Left colon (tissue), 2 donors: ENCODE data around the gene SOST. TPM values are rescaled to one million over a fixed set of nuclear protein-coding genes. Genes with fewer than 3 reads are reported as not detected.
"Not testable (repeated sequence)": the region's sequence is repeated elsewhere in the genome, so short reads cannot be mapped to it uniquely, and the experiment has no call there.

Experiments
- ATAC-seq: fragments of 200-7000 bp; cut with Tn5 transposase; one replicate; pipeline ENCODE4 v1.9.1; 2020; ENCODE audit warnings: mild to moderate bottlenecking, moderate library complexity
- DNase-seq, 2 donors: peaks; one replicate each; pipeline ENCODE4 v3.0.0-alpha.2; 2020
- intact Hi-C, 2 donors: fragments of 100-400 bp; cut with DNase I in 1 of 2; cut with micrococcal nuclease in 1 of 2; formaldehyde crosslinking; loops; one replicate each; pipeline versions ENCODE4 v1.11.2 to v1.14.0; 2022; cut with DNase I, micrococcal nuclease
- long read RNA-seq: library from polyadenylated mRNA; unstranded; transcript quantifications from one replicate; pipeline ENCODE4 v2.0.0, GENCODE V29; 2021
- total RNA-seq, 2 donors: library from RNA; stranded (reverse); fragmentation: NEBNext Ultra II Directional; extraction: Animal tissue kit (Norgen Biotek cat#: 25700); gene quantifications; one replicate each; pipeline ENCODE4 v1.2.1, GENCODE V29; 2021
- donor health status: DM: no; HTN: no; CAD: no.
- donor health status: DM: yes; HTN: yes; CAD: no.

SOST gene
- total RNA-seq = not detected
- long read RNA-seq = 0 reads

DNA sequence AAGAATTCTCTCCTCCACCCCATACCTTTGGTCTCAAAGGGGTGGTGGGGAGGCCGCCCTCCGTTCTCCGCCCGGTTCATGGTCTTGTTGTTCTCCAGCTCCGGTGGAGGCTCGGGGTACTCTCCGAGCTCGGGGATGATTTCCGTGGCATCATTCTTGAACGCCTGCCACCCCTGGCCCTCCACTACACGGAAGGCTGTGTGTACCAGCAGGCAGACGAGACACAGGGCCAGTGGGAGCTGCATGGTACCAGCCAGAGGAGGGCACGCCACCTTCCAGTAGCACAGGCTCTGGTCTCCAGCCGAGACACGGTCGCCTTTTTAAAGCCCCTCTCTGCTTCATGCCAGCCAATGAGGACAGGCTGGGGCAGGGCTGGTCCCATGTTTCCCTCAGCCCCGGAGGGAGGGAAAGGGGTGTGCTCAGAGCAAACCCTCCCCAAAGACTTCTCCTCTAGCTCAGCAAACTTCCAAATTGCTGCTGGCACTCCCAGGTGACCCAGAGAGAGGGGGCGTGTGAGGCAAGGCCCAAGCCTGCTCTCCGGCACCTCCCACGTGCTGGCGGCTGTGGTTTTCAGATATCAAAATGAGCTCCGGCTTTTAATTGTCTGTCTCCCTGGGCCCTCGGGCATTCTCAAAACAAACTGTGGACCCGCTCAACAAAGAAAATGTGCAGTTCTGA, at the start of gene SOST:
SOST (minus strand) TSS at position 295 of the 678 bp plus-strand sequence; CDS start at position 245, 50 bp downstream.
- no peak for DNase-seq
- intact Hi-C loops = loop anchor here (5.0 to 10.0 kb wide), 2 partner anchors 61 to 184 kb away; no protein-coding TSS in a partner anchor
- ATAC-seq = no peak

DNA sequence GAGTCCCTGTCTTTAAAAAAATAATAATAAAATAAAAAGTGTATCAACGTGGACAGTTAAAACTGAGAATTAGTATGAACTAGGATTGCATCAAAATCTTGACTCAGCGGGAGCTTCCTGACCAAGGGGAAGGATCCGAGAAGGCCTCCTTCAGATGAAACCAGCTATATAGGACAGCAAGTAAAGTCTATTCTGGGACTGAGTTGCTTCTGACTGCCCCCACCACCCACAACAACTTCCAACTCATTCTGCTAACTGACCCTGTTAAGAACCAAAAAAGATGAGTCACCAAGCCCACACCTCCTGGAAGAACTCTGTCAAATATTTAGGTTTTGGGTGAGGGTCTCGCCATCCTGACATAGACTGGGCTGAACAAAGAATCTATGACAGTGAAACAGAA, 49.5 kb upstream of the SOST start:
- DNase-seq (no peak), ATAC-seq (no peak)

DNA sequence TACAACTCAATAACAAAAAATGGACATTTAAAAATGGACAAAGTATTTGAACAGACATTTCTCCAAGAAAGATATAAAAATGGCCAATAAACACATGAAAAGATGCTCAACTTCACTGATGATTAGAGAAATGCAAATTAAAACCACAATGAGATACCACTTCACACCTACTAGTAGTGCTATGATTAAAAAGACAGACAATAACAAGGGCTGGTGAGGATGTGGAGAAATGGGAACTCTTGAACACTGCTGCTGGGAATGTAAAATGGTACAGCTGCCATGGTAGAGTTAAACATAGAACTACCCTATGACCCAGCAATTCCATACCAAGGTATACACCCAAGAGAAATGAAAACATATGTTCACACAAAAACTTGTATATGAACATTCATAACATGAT, 46.5 kb upstream of the SOST start:
- ATAC-seq (no peak), DNase-seq (no peak)
- intact Hi-C loops = no loop called here

More for the DNA sequence above, 49.5 kb upstream of the SOST start:
- intact Hi-C loops = no loop called here

DNA sequence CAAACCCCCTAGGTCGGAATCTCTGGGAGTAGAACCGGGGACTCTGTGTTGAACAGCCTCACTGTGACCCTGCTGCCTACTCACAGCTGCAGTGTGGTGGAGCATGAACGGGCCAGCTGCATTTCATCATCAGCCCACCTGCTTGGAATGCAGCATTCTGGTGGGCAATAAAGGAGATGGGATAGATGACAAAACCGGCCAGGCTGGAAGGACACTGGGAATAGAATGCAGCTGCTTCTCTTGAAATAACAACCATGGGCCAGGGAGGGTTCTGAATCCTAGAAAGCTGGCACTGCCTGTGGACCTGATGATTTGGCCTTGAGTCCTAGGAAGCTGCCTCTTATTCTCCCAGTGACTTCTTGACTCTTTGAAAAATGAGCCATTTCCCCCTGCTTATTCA, 45.2 kb upstream of the SOST start:
- DNase-seq (no peak), ATAC-seq (no peak)
- intact Hi-C loops = no loop called here

DNA sequence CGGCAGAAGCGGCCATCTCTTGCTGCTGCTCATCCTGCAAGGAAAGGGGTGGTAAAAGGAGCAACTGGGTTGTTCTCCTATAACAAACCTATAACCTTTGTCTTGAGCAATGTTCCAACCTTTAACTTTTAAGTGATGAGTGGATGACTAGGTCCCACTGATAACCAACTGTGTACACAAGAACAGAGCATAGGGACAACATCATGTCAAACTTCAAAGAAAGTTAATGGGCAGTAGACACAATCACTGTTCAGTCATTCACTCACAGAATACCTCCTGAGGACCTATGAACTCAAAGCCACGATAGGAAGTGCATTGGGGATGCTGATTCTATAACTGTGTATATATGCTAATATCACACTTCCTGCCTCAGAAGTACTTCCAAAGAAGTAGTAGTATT, 43.3 kb upstream of the SOST start:
- intact Hi-C loops = no loop called here
- ATAC-seq = no peak
- no peak for DNase-seq

DNA sequence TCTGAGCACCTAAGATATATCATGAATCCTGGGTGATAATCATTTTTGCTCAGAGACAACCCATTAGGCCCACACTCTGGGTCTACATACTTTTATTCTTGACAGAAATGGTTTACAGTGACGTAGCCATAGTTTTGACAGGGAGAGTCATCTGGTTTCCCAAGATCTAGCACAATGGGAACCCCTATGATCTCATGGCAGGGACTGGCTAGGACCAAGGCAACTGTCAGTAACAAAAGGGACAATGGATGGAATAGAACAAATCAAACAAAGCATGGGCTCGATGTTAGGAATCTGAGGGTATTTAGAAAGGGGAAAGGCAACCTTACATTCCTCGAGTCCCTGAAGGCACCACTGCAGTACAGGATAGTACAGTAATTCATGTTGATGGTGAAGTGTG, 42.1 kb upstream of the SOST start:
- DNase-seq = no peak
- intact Hi-C loops = no loop called here
- no peak for ATAC-seq

DNA sequence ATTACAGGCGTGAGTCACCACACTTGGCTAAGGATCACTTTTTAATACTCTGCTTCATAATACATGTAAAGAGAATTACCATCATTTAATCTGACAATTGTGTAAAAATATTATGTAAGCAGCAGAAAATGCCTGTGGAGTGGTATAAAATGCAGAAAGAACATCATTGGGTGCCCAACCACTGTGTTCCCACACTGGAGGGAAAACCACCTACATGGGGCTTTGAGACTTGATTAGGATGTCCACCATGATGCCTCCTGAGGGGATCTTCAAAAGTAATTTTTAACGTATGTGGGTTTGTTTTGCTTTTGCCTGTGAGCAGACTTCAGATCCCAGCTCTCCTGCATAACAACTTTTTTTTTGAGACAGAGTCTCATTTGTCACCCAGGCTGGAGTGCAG, 40.5 kb upstream of the SOST start:
- intact Hi-C loops = no loop called here
- DNase-seq (no peak), ATAC-seq (no peak)

DNA sequence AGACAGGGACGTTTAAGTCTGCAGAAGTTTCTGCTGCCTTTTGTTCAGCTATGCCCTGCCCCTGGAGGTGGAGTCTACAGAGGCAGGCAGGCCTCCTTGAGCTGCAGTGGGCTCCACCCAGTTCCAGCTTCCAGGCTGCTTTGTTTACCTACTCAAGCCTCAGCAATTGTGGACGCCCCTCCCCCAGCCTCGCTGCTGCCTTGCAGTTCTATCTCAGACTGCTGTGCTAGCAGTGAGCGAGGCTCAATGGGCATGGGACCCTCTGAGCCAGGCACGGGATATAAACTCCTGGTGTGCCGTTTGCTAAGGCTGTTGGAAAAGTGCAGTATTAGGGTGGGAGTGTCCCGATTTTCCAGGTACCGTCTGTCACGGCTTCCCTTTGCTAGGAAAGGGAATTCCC, 39.4 kb upstream of the SOST start:
- ATAC-seq, intact Hi-C loops: not testable (repeated sequence)
- DNase-seq = peak in 1 of 2 donors; percentile 59

DNA sequence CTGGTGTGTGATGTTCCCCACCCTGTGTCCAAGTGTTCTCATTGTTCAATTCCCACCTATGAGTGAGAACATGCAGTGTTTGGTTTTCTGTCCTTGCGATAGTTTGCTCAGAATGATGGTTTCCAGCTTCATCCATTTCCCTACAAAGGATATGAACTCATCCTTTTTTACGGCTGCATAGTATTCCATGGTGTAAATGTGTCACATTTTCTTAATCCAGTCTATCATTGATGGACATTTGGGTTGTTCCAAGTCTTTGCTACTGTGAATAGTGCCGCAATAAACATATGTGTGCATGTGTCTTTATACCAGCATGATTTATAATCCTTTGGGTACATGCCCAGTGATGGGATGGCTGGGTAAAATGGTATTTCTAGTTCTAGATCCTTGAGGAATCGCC, 34.1 kb upstream of the SOST start:
- intact Hi-C loops, ATAC-seq, DNase-seq: not testable (repeated sequence)

DNA sequence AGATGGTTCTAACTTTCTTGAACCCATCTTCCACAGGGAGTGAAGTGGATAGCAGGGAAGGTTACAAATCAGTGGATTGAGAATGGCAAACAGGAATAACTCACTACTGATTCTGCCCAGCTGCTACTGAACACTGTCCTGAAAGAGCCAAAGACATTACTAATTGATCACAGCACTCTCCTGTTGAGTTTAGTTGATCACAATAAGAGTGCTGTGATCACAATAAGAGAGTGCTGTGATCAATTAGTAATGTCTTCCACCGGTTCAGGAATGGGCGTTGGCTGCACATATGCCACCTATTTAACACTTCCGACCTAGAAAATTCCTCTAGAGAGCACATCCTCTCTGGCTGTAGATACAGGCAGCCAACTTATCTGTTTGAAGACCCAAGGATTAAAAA, 33.0 kb upstream of the SOST start:
- ATAC-seq = peak; percentile 96
- intact Hi-C loops = no loop called here
- DNase-seq = no peak

DNA sequence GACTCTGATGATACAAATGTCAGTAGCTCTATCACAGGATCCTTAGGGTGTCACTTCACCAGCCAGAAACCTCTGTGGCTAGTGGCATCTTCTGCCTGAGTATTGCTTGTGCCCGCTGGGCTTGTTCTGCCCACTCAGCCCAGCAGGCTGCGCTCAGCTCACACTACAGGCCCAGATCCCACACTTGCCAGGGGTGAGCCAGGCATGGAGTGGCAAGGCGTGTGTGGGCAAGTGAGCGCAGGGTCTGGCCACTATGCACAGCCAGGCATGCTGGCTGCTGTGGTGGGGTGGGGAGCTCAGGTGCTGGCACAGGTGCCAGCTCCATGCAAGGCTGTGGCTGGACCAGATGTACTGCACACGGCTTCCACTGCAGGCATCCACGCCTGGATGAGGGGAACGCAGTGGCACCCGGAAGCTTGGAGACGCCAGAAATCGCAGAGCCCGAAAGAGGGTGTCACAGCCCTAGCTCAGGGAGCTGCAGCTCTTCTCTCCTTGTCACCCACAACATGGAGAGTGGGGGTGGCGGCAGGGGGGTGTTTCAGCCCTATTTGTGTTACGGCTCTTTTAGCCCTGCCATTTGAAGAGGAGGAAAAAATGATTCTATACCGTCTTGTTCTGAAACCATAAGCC, 31.8 kb upstream of the SOST start:
- intact Hi-C loops = no loop called here
- DNase-seq = no peak
- peak; percentile 65 for ATAC-seq

DNA sequence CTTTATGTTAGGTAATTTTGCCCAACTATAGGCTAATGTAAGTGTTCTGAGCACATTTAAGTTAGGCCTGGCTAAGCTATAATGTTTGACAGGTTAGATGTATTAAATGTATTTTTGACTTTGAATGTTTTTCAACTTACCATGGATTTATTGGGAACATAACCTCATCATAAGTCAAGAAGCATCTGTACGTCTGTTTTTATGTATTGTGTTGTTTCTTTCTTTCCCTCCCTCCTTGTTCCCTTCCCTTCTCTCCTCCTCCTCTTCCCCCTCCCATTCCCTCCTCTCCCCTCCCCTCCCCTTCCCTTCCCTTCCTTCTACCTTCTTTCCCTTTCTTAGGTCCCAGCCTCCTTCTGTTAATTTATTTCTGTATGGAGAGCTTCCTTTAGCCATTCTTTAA, 30.9 kb upstream of the SOST start:
- ATAC-seq = no peak
- intact Hi-C loops = no loop called here
- no peak for DNase-seq

DNA sequence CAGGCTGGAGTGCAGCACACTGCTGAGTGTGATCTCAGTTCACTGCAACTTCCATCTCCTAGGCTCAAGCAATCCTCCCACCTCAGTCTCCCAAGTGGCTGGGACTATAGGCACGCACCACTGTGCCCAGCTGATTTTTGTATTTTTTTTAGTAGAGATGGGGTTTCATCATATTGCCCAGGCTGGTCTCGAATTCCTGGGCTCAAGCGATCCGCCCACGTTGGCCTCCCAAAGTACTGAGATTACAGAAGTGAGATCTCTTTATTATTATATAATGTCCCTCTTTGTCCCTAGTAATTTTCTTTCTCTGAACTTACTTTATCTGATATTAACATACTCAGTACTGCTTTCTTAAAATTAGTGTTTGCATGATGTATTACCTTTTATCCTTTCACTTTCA, 29.9 kb upstream of the SOST start:
- ATAC-seq = no peak
- DNase-seq = no peak
- intact Hi-C loops = no loop called here

DNA sequence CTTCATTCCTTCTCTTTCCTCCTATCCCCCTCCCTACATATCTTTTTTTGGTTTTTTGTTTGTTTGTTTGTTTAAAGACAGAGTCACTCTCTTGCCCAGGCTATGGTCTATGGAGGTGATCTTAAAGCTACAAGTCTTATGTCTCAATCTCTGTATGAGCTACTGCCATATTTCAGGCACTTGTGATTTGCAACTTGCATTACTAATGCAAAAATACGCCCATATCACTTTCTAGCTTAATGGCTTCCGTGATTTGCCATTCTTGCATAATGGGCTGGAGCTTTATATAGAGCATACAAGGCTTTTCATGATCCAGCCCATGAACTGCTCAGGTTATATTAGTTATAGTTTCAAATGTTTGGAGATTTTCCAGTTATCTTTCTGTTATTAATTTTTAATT, 29.1 kb upstream of the SOST start:
- DNase-seq (no peak), ATAC-seq (no peak)
- intact Hi-C loops = no loop called here

DNA sequence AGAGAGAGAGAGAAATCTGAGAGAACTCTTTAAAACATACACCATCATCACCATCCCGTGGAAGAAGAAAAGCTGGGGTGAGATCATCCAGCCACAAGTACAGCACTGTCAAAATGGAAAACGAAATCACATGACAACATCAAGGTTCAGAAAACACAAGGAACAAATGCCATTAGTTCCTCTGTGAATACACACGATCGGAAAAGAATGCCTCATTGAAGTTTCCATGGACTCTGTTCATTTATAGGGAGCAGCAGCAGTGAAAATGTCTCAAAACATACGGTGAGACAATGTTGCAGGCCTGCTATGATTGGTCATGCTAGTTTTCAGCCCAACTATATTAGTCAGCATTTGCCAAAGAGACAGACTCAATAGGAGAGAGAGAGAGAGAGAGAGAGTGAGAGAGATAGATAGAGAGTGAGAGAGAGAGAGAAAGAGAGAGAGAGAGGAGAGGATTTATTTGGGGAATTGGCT, 26.1 kb upstream of the SOST start:
- intact Hi-C loops = no loop called here
- no peak for ATAC-seq
- no peak for DNase-seq

DNA sequence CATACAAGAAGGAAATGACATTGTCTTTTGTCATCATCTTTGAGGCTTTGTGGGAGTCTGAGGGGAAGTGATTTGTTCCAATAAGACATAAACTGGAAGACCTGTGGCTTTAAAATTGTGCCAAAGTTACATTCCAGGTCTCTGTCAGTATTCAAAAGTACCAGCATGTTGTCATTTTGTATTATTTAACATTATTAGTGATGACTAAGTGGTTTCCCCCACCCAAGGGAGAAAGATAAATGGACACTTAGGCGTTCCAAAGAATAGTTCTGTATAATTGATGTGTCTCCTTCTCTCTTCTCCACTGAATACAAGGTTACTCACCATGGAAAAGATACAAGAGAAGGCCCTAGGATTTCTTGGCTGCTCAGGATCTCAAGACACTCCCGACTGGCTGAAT, 25.5 kb upstream of the SOST start:
- no peak for DNase-seq
- intact Hi-C loops = no loop called here
- ATAC-seq = no peak

DNA sequence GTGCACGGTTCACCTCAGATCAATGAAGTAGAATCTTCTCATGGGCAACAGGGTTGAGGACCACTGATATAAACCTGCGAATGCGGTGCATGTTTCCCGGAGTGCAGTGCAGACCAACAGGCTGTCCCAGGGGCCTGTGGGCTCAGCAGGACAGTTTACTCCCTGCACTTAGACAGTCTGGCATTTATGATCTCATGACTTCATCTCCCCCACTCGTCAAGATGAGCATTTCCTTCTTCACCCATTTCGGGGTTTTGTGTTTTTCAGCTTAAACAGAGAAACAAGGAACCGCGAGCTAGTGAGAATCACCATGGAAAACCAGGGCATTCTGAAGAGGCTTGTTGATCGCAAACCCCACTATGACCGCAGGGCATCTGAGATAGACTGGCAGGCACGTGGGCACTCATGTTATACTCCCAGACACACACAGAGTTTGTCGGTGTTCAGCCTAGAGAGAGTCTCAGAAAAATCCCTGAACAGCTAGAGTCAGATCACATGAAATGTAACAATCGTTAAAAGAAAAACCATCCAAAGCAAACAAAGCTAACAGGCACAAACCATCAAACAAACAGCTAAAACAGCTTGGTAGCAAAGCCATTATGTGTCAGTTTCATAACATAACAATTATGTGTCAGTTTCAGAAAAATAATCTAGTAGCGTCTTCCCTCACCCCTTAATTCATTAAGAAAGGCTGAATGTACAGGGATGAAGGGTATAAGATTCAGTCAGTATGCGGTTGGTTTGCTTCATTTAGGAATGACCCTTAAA, 24.5 kb upstream of the SOST start:
- intact Hi-C loops = no loop called here
- no peak for DNase-seq
- ATAC-seq = no peak

DNA sequence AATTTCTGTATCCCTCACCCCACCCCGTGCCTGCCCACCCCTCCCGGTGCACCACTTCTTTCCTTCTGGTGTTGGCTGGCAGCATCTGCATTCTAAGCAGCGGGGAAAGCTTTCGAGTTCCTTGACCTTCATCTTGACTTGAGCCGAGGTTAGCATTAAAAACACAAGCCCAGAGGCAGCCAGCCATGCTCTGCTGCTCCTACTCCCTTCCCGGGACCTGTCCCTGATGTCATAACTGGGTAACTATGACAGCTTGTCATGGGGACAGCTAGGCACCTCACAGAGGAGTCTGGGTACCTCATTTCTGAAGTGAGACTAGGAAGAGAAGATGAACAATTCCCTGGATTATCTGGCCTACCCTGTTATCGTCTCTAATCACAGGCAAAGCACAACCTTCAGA, 21.5 kb upstream of the SOST start, which contains the start of gene CFAP97D1:
CFAP97D1 (plus strand) TSS at position 301 of the 400 bp plus-strand sequence; CDS start at position 329, 28 bp downstream.
- DNase-seq = no peak
- intact Hi-C loops = no loop called here

DNA sequence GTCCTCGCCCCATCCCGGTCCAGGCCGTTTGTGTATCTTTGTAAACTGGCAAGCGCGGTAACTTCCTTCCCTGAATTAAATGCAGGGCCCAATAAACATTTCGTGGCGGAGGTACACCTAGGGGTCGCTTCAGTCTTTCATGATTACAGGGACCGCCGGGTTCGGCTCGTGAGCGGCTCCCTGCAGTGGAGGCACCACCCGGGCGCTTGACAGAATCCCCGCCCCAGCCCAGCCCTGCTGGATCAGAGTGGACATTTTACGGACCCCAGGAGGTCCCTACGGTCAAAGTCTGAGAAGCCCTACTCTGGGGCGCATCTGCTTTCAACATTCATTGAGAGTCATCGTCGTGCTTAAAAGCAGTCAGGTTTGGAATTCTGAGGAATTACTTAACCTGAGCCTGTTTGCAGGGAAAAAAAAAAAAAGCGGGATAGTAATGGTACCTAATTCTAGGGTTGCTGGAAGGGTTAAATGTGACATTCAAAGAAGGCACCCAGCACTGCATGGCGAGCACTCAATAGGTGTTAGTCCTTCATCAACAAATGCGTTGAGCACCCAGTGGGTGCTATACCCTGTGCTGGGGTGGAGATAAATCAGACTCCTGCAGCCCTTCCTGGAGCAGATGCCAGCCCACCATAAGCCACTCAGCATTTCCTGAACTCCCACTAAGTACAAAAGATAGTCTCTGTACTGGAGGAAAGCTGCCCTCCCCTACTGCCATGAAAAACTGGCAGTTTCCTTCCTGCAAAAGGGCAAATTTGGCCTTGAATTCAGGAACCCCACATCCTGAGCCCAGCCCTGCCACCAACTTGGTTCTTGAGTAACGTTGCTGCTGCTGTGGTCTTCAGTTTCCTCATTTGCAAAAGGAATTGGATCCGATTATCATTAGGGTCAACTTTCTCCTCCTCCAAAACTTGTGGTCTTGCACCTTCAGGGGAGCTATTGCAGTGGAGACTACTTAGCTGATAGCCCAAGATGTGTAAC, 20.8 kb upstream of the SOST start:
- intact Hi-C loops = no loop called here
- ATAC-seq = peak; percentile 1
- peak; percentile 38 to 57 for DNase-seq

More for the DNA sequence above, 21.5 kb upstream of the SOST start, which contains the start of gene CFAP97D1:
- no peak for ATAC-seq
